Middle frontal gyrus (tissue), 1 donor: ENCODE data around the gene APBA2.

Experiments
- DNase-seq: peaks from one replicate; pipeline ENCODE4 v3.0.0-alpha.2; 2015; ENCODE audit warnings: low spot score; ENCODE audit errors: extremely low spot score

APBA2 gene

DNA sequence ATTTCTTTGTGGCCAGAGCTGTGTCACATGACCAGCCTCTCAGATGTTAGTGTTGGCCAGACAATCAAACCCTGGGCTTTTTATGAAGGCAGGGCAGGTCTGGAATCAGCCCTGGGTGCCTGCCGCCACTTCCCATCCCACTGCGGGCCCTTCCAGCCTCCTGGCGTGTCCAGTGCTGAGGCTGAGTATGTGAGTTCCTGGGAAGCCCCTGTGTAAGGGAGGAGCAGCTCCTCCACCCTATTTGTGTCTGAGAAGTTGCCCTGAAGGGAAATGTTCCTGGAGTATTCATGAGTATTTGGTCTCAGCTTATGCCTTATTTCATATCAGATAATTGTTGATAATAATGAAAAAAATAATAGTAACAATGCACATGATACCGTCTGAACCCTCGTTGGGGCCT, 193.7 kb downstream of the APBA2 start:
- no peak for DNase-seq

- no peak for DNase-seq
Observed at GRCh38 chr15:29081781-29082180, 196.0 kb downstream of the APBA2 start.

DNA sequence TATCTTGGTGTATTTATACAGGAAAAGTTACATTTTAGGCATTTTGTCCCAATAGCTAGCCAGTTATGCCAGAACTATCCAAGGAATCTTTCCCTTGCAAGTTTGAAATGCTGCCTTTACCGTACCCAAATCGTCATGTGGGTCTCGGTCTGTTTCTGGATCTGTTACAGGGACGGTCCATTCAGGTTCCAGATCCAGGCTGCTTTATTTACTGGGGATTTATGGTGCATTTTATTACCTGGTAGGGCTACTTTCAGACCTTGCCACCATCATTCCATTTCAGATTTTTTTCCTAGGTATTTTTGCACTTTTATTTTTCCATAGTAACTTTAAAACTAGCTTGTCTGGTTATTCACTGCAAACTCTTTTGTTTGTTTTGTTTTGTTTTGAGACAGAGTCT, 197.4 kb downstream of the APBA2 start:
- DNase-seq = no peak

DNA sequence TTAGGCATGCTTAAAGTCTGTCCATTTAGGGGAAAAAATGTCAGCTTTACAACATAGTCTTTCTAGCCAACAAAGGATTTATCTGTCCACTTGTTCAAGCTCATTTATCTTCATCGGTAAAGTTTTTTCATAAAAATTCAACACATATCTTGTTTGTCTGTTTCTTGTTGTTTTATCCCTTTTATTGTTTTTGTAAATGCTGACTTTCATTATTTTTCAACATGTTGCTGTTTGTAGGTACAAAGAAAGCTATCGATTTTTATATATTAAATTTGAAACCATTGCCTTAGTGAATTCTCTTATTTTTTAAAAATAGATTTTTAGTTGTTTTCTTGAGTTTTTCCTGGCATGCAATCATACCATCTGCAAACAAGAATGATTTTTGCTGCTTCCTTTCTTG, 198.1 kb downstream of the APBA2 start:
- no peak for DNase-seq

- DNase-seq = no peak
Observed at GRCh38 chr15:29086001-29086400, 200.2 kb downstream of the APBA2 start.

GRCh38 chr15:29086891-29087290, 201.1 kb downstream of the APBA2 start:
- DNase-seq = no peak

GRCh38 chr15:29087521-29088285, 201.9 kb downstream of the APBA2 start:
- no peak for DNase-seq

DNA sequence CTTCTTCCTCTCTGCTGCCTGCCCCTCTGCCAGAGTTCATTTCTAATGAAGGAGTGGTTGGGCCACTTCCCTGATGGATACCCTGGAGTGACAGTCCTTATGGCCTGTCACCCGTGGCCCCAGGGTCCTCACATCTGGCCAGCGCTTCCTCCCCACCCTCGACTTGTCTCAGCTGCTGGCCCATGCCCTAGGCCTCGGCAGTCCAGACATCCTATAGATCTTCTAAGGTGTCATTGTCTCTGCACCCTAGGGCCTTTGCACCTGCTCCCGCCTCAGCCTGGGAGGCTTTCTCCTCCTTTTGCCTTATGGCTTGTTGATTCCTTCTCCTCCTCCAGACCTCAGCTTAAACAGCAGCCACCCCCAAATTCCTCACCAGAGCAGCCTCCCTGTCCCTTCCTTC, 202.9 kb downstream of the APBA2 start:
- no peak for DNase-seq

DNA sequence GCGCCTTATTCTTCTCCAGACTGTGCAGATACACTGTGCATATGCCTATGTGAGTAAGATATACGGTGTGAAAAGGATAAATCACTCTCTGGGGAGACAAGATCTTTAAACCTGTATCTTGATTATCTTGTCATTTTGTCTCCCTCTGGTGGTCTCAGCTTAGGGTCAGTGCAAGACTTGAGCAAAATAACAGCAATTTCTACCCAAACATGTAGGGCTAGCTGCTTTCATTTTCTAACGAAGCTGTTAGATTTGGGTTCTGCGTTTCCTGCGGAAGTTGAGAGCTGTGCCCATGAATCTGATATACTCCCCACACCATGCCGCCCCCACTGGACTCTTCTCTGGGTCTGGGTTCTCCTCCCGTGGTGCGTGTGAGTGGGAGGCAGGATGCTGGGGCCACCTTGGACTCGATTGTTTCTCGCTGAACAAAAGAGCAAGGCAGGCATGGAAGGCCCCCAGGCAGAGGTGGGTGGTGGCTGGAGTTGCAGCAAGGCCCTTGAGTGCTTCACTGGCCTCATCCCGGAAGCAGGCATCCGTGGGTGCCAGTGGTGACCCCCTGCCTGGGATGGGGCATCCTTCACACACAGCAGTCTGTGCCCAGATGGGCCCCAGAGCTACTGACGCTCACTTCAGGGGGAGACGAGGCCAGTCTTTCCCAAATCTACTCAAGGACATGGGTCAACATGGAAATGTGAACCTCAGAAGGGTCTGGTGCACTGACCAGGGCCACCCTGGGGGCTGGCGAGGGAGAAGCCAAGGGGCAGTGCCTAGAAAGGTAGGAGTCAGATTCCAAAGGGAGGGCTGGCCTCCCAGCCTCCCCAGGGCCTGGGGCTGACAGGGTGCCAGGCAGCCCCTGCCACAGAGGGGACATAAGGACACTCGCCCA, 204.2 kb downstream of the APBA2 start:
- DNase-seq = no peak

DNA sequence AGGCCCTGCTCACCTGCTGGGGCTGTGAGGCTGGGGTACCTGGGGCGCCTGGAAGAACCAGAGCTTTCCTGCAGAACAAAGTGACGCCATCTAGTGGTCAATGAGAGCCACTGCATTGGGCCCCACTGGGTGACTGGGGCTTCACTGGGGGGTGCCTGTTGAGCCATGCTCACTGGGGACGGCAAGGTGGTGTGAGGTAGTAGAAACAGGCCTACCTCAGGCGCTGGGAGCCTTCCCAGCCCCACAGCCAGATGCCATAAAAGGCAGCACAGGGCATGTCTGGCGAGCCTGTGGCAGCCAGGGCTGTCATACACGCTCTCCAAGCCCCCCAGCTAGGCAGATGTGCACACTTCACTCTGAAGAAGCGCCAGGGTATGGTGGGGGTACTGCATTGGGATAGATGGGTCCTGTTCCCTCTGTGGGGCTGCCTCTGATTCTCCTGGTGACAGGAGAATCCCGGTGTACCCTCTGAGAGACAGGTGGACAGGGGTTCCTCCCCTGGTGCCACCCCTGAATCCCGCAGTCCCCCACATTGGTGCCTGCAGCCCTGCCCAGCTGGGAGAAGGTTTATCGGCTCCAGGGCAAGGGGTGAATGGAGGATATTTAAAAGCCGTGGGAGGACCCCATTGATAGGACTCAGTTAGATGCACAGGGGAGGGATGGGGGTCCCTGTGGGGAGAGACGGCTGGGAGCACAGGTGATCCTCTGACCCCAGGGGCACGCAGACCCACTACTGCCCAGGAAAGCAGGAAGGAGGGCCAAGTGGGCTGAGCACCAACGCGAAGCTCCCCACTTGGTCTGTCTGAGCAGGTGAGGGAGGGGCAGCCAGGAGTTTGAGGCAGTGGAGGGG, 205.1 kb downstream of the APBA2 start:
- no peak for DNase-seq

GRCh38 chr15:29091666-29092065, 205.9 kb downstream of the APBA2 start:
- no peak for DNase-seq

DNA sequence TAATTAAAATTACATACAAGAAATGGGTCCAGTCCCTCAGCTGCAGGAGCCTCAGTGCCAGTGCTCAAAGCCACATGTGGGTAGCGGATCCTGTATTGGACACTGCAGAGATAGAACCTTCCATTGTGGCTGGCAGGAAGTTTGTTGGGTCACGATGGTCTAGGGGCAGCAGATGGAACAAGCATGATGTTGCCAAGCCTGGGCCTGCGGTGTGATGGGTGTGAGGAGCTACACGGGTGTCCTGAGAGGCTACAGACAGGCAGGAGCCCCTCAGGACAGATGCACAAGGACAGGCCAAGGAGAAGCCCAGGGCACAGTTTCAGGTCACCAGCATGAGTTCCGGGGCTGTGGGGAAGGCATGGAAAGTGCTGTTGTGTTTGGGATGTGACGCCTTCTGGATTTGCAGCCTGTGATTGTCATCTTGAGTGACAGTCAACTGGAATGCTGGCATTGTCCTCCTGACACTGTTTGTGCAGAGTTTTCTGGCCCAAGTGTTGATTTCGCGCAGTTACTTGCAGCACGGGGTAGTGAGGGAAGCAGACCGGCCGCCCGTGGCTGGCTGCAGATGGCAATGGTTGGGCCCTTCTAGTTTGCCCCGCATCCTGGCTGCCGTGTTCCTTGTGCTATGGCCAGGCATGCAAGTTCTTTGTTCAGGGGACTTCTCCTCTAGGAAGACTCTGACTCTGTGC, 206.7 kb downstream of the APBA2 start:
- DNase-seq = no peak

DNA sequence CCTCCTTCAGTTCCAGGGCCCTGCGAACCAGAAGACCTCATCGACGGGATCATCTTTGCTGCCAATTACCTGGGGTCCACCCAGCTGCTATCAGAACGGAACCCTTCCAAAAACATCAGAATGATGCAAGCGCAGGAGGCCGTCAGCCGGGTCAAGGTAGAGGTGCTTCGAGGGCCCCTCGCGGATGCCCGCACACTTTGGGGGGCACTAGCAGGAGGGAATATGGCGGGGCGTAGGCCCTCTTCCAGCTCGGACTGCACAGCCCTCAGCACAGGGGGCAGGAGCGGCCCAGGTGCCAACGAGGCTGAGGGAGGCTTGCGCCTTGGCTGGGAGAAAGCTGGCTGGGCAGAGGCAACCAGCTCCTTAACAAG, 207.3 kb downstream of the APBA2 start:
- no peak for DNase-seq

GRCh38 chr15:29093696-29094343, 208.0 kb downstream of the APBA2 start:
- DNase-seq = no peak

- no peak for DNase-seq
Observed at GRCh38 chr15:29094711-29095110, 208.9 kb downstream of the APBA2 start.

DNA sequence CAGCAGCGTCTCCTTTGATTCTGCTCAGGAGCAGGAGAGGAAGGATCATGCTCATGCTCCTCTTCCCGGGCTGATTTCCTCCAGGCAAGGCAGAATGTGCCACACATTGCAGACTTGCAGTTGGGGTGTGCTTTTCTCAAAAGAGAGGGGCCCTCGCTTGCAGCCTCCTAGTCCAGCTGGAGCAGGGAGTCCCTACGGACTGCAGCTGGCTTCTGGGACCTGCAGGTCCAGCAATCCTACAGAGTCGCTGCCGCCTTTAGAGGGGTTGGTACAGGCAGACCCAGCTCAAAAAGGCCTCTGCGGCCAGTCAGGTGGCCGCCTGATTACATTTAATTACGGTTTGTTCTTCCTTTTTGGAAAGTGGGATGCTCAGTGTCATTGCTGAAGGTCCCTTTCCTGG, 210.0 kb downstream of the APBA2 start:
- DNase-seq = no peak

DNA sequence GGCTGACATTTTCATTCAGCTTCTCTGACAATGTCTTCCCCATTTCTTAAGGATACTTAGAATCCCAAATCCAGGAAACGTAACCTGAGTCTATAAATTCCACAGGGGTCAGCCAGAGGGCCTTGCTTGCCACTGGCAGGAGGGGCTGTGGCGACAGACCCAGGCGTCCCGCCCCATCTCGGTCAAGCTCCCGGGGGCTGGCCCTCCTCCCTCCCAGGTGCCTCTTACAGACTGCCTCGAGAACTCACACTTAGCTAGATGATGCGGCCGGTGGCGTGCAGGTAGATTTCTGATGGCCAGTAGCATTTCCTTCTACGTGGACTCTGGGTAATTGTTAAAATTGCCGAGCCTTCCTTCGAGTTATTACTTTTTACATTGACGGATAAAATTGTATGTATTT, 211.4 kb downstream of the APBA2 start:
- DNase-seq = no peak

GRCh38 chr15:29097971-29098370, 212.2 kb downstream of the APBA2 start:
- no peak for DNase-seq

DNA sequence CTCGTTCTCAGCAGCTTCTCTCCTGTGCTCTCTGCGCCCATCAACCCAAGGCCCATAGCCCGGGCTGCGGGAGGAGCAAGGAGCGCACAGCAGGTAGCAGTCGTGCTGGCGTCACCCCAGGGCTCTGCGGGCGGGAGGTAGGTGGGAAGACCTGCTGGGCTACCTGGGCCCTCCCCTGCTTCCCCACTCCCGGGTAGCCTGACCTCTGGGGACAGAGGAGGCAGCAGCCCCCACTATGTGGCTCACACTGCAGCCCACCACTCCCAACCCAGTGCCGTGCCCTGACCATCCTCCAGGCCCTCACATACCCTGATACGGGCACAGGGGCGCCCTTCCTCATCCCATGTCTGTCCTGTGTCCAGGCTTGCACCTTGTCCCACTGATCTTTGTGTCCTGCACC, 212.9 kb downstream of the APBA2 start:
- no peak for DNase-seq

DNA sequence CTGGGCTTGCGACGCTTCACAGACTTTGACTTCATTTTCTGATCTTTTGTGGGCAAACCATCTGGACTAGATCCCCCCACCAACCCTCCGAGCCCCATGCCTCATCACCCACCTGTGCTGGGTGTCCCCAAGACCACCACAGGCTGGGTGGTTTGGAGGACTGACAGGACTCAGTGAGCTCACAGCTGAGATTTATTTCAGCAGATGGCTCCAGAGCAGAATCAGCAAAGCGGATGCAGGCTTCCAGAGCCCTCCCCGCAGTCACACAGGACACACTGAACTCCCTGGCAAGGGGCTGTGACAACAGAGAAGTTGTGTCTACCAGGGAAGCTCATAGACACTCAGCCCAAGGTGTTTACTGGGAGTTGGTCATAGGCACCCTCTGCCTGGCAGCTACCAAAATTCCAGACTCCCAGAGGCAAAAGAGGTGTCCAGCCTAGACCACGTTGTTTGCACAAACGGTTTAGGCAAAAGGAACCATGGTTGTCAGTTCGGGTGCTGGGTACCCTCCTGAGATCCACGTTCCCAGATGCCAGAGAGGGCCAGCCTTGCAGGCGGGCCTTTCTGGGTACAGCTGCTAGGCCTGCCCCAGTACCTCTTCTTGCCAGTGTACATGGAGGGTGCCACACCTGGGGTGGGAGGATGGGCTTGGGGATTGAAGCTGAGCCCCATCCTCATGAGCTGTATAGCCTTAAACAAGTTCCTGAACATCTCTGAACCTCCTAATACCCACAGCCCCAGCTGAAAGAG, 213.5 kb downstream of the APBA2 start:
- no peak for DNase-seq
